ENCODE results near the gene PAPOLB.

The PAPOLB gene

GRCh38 chr7:4840079-4840501, 21.7 kb downstream of the PAPOLB start:
- no peak for DNase-seq

DNA sequence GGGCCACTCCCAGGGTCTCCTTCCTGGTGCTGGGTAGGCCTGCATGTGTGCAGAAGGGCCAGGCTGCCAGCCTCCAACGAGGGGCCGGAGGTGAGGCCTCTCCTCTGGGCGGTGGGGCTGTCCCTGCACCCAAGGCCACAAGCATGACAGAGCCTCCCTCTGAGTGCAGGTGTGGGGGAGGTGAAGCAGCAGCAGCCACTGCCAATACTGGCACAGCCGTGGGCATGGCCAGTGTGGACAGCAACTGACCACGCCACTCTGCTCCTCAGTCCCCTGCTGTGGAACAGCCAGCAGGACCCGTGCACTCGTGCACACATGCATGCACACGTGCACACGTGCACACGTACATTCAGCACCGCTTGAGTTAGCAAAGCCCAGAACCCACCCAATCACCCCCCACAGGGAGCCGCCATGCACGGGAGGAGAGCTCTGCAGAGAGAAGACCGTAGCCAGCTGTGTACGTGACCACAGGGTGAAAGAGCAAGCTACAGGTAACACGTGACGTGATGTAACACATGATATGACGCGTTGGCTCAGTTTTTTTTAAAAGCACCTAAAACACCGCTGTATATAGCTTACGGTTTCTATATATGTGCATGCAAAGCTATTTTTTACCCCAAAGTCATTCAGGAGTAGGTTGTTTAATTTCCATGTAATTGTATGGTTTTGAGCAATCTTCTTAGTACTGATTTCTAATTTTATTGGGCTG, 23.1 kb downstream of the PAPOLB start:
- DNase-seq: no peak

DNA sequence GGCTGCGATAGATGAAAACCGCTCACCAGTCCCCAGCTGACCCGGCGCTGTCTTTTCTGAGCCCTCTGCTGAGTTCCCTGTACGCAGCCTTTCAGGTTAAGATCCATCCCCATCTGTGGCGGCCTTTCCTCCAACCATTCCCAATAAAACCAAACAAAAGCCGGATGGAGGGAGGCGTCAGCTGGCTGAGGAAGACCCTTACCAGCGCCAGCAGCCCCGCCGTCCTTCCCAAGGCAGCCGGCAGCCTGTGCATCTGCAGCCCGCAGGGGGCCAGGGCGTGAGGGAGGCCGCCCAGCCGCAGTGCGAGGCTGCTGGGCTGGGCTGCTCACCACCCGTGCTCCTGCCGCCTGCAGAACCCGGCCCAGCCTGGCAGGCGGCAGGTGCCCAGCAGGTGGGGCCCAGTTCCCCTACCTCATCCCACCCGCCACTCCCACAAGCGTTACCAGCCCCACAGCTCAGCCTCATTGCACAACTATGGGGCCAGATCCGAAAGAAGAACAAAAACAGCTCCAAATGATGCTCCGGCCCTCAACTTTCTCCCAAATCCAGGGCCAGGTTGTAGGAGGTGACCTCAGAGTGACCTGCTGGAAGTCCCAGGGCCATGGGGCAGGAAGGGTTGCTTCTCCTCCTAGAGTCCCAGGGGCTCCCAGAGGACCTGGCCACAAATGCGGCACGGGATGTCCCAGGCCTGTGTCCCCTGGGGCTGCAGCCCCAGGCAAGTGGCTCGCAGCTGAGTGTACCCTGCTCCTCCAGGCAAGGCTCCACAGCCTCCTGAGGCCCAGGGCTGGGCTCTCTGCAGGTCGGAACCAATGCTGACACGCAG, 23.8 kb downstream of the PAPOLB start:
- DNase-seq: no peak

GRCh38 chr7:4837041-4837802, 24.6 kb downstream of the PAPOLB start:
- DNase-seq: no peak

GRCh38 chr7:4836206-4836661, 25.6 kb downstream of the PAPOLB start:
- no peak for DNase-seq

- DNase-seq: no peak
These were observed 26.2 kb downstream of the PAPOLB start for GRCh38 chr7:4835398-4836205.

- DNase-seq: no peak
These were observed 27.0 kb downstream of the PAPOLB start for GRCh38 chr7:4834601-4835397.

DNA sequence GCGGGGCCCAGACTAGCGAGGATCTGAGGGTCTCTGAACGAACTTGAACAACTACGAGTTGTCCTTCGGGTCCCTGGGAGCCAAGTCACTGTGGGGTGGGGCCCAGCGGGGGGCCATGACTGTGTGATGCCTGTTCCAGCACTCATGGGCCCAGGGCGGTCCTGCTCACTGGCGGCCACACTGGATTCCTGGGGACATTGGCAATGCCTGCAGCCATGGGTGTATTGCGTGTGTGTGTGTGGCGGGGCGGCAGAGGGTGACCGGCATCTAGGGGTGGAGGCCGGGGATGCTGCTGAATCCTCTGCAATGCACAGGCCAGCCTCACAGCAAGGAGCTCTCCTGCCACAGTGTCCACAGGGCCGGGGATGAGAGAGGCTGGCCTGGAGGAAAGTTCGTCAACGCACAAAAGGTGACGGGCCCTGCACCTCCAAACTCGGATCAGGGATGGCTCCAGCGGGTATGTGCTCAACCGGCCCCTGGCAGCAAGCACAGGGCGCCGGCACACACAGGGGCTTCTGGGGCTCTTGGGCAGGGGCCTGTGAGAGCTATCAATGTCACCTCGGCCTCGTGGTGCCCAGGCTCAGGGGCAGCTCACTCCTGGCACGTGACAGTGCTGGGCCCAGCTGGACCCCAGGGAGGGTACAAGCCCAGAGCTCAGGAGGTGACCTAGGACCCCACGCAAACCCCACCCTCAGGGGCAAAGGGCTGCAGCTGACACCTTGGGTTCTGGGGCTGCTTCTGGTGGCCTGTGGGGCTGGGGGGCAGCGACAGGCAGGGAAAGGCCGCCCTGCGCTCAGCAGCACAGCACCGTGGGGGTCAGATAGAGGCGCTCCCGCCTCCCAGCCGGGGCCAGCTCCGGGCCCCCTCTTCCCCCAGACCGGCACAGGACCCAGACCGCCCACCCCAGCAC, 27.9 kb downstream of the PAPOLB start:
- no peak for DNase-seq

GRCh38 chr7:4833176-4833575, 28.7 kb downstream of the PAPOLB start:
- no peak for DNase-seq

DNA sequence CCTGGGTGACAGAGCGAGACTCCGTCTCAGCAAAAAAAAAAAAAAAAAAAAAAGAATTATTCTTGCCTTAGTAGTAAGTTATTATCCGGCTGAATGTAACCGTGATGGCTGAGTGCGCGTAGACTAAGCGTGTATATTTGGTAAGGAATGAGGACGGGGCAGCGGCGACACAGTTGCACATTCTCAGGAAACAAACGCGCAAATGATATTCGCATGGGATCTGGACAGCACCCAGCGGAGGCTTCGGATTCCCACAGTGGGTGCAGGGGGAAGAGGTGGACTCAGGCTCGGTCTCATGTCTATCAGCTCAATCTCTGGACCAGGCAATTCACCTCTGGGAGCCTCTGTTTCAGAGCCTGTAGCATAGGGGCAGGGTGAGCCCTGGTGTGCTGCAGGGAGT, 29.1 kb downstream of the PAPOLB start:
- DNase-seq: no peak

DNA sequence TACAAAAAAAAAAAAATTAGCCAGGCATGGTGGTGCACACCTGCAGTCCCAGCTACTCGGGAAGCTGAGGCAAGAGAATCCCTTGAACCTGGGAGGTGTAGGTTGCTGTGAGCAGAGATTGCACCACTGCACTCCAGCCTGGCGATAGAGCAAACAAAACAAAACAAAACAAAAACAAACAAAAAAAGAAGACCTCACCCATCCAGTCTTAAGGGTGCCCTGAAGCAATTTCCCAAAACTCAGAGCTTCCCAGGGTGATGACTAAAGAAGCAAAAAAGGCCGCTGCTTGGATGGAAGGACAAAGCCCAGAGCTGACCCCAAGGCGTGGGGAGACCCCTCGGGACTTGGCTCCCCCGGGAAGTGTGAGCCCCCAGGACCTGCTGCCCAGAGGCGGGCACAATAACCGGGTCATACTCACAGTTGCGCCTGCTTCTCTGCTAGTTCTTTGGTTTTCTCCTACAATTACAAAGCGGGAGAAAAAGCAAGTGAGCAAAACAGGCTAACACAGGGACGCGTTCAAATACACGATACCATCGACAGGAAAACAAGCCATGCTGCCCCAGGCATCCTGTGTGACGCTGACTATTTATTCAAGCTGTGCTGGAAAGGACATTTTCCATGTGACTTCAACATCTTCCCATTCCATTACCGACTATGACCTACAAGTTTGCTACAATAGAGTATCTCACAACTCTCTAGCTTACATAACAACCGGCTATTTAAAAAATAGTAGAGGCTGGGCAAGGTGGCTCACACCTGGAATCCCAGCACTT, 29.9 kb downstream of the PAPOLB start:
- no peak for DNase-seq

GRCh38 chr7:4830176-4830575, 31.7 kb downstream of the PAPOLB start:
- peak; percentile 55 for DNase-seq

GRCh38 chr7:4828720-4829383, 33.0 kb downstream of the PAPOLB start:
- DNase-seq: no peak

DNA sequence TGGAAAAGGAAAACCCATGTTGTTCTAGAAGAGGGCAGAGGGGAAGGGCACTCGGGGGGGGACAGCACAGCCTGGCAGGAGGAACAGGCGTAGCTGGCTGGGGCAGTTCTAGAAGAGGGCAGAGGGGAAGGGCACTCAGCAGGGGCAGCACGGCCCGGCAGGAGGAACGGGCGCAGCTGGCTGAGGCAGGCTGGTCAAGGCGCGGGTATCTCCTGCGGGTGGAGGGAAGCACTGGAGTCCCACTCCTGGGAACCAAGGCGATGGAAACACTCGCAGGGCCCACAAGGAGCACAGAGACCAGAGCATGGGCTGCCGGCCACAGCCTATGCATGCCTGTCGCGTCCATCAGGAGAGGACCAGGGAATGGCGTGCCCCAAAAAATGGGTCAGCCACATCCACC, 36.7 kb downstream of the PAPOLB start:
- DNase-seq: no peak

DNA sequence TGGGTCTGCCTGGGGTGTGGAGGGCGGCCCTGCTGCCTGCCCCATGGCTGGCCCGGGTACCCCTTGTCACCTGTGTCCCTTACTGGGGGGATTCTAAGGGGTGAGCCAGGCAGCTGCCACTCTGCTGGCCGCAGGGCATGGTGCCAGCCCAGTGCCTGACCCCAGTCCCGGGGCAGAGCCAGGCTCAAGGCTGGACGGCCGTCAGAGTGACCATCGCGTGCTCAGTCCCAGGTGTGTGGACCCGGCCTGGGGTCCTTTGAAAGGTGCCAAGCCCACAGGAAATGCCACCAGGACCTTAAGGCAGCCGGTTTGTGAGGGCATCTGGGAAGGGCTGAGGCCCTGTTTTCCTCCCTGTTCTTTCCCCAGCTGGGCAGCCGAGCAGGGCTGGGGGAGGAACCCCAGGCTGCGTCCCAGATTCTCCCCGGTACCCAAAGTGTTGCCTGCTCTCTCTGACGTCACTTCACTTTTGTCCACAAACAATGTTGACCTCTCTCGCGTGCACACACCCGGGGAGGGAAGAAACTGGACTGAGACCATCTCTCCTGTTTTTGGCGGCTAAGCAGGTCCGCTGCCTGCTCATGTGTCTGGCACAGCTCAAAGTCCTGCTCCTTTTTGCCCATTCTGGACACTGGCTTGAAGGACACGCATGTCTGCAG, 37.6 kb downstream of the PAPOLB start:
- DNase-seq: no peak

GRCh38 chr7:4823441-4824119, 38.2 kb downstream of the PAPOLB start:
- no peak for DNase-seq

DNA sequence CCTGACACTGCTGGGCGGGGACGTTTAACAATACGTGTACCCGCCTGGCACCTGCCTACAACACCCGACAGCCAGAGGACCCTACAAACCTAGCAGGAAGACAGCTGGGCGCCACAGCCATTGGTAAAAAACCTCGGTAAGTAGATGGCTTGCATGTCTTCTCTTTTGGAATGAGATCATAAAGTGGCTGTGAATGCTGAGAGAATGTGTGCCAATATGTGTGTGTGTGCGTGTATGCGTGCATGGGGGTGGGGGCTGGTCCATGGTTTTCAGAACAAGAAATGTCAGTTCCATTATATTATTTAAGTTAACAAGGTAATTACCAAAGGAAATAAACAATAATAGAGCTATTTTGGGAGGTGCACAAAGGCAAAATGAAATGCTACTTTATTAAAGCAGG, 39.2 kb downstream of the PAPOLB start:
- no peak for DNase-seq

GRCh38 chr7:4820967-4821471, 40.8 kb downstream of the PAPOLB start:
- DNase-seq: no peak
